ENCODE data around the gene GABPB1.

GABPB1 gene

GRCh38 chr15:50238255-50238654 lies 116.7 kb downstream of the GABPB1 start:
- peaks cover 25% of the 10 kb centered on the region for H3K4me1 ChIP-seq (ENCODE audit: insufficient read depth, low read length, poor library complexity, severe bottlenecking)
- H3K4me3 ChIP-seq (ENCODE audit: low read length, poor library complexity, severe bottlenecking) = no peak overlapping the region
- no peaks in the 10 kb centered on the region for H3K9me2 ChIP-seq (replicated peaks; ENCODE audit: low read depth, low read length)
- H3F3A ChIP-seq (ENCODE audit: low read depth) = no peaks in the 10 kb centered on the region
- H3K9ac ChIP-seq (ENCODE audit: low read depth, low read length, poor library complexity, severe bottlenecking) = no peak overlapping the region
- H3K79me2 ChIP-seq (ENCODE audit: insufficient read depth, low read length) = no peaks in the 10 kb centered on the region
- H4K20me1 ChIP-seq (ENCODE audit: insufficient read depth, low read length, poor library complexity, severe bottlenecking) = no peaks in the 10 kb centered on the region
- no peak overlapping the region for H3K4me2 ChIP-seq (ENCODE audit: low read depth, low read length, poor library complexity, severe bottlenecking)
- no peak overlapping the region for H2AFZ ChIP-seq (ENCODE audit: low read length)
- H3K9me3 ChIP-seq (ENCODE audit: insufficient read depth, low read depth, low read length) = no peaks in the 10 kb centered on the region
- TF ChIP-seq CTCF (conservative IDR thresholded peaks at IDR 0.05; ENCODE audit: low read length) (no peak), EZH2phosphoT487 (IDR thresholded peaks at IDR 0.05; ENCODE audit: borderline replicate concordance) (no peak)
- no peaks in the 10 kb centered on the region for H3K27me3 ChIP-seq (ENCODE audit: insufficient read depth, low read length, poor library complexity, severe bottlenecking)
- no peaks in the 10 kb centered on the region for H3K36me3 ChIP-seq (ENCODE audit: insufficient read depth, low read length)

GRCh38 chr15:50236433-50236832 lies 118.6 kb downstream of the GABPB1 start:
- Histone ChIP-seq H3K36me3 (ENCODE audit: insufficient read depth, low read length) (no peaks in the 10 kb centered on the region), H4K20me1 (ENCODE audit: insufficient read depth, low read length, poor library complexity, severe bottlenecking) (no peaks in the 10 kb centered on the region), H3F3A (ENCODE audit: low read depth) (no peaks in the 10 kb centered on the region), H3K27me3 (ENCODE audit: insufficient read depth, low read length, poor library complexity, severe bottlenecking) (no peaks in the 10 kb centered on the region), H3K9ac (ENCODE audit: low read depth, low read length, poor library complexity, severe bottlenecking) (no peak overlapping the region), H3K9me2 (replicated peaks; ENCODE audit: low read depth, low read length) (no peaks in the 10 kb centered on the region), H3K4me1 (ENCODE audit: insufficient read depth, low read length, poor library complexity, severe bottlenecking) (peaks cover 14% of the 10 kb centered on the region), H3K4me3 (ENCODE audit: low read length, poor library complexity, severe bottlenecking) (no peak overlapping the region), H2AFZ (ENCODE audit: low read length) (no peak overlapping the region), H3K9me3 (ENCODE audit: insufficient read depth, low read depth, low read length) (no peaks in the 10 kb centered on the region), H3K4me2 (ENCODE audit: low read depth, low read length, poor library complexity, severe bottlenecking) (no peak overlapping the region), H3K79me2 (ENCODE audit: insufficient read depth, low read length) (no peaks in the 10 kb centered on the region)
- no peak for TF ChIP-seq CTCF (conservative IDR thresholded peaks at IDR 0.05; ENCODE audit: low read length)
- TF ChIP-seq EZH2phosphoT487 (IDR thresholded peaks at IDR 0.05; ENCODE audit: borderline replicate concordance) = no peak

- Histone ChIP-seq H3K27me3 (ENCODE audit: insufficient read depth, low read length, poor library complexity, severe bottlenecking) (no peaks in the 10 kb centered on the region), H3K4me2 (ENCODE audit: low read depth, low read length, poor library complexity, severe bottlenecking) (no peak overlapping the region), H3K79me2 (ENCODE audit: insufficient read depth, low read length) (no peaks in the 10 kb centered on the region), H3K4me3 (ENCODE audit: low read length, poor library complexity, severe bottlenecking) (no peak overlapping the region), H3K4me1 (ENCODE audit: insufficient read depth, low read length, poor library complexity, severe bottlenecking) (peaks cover 10% of the 10 kb centered on the region), H3K9ac (ENCODE audit: low read depth, low read length, poor library complexity, severe bottlenecking) (no peak overlapping the region), H4K20me1 (ENCODE audit: insufficient read depth, low read length, poor library complexity, severe bottlenecking) (no peaks in the 10 kb centered on the region), H3F3A (ENCODE audit: low read depth) (no peaks in the 10 kb centered on the region), H3K9me2 (replicated peaks; ENCODE audit: low read depth, low read length) (no peaks in the 10 kb centered on the region), H3K9me3 (ENCODE audit: insufficient read depth, low read depth, low read length) (no peaks in the 10 kb centered on the region), H3K36me3 (ENCODE audit: insufficient read depth, low read length) (no peaks in the 10 kb centered on the region), H2AFZ (ENCODE audit: low read length) (0 out of 2 replicates have a peak overlapping the region, but pooled peaks have one; percentile 7)
- no peak for TF ChIP-seq CTCF (conservative IDR thresholded peaks at IDR 0.05; ENCODE audit: low read length)
- no peak for TF ChIP-seq EZH2phosphoT487 (IDR thresholded peaks at IDR 0.05; ENCODE audit: borderline replicate concordance)
Measured at GRCh38 chr15:50235794-50236193, 119.2 kb downstream of the GABPB1 start.

Data from Loucy (cell line).